ENCODE results near the gene RPS18.
"Not testable (repeated sequence)": the region's sequence is repeated elsewhere in the genome, so short reads cannot be mapped to it uniquely, and the experiment has no call there.

RPS18 gene

GRCh38 chr6:33249732-33250630 lies 21.9 kb upstream of the RPS18 start:
- DNase-seq (ENCODE audit: low read depth in 1 of 2, low spot score in 1 of 2) = no peak
- in situ Hi-C loops (cut with HindIII; ENCODE audit: low pct_unique_long_range_greater_than_20kb, low sequenced_read_pairs) = no loop called here
- no peak for TF ChIP-seq JUND (IDR thresholded peaks at IDR 0.05; ENCODE audit: low read depth)

DNA sequence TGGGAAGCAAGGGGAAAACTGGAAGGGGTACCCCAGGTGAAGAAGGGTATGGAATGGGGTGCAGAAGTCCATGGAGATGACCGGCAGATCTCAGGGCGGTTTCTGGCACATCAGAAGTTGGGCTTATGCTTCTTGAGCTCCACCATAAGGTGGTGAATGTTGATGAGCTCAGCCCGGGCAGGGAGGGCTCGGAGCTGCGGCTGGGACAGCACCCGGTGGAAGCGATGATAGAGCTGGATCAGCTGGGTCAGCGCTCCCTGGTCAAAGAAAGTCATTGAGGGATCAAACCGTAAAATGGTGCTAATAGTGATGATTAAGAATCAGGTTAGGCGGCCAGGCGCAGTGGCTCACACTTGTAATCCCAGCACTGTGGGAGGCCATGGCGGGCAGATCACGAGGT lies 21.1 kb upstream of the RPS18 start:
- no peak for TF ChIP-seq JUND (IDR thresholded peaks at IDR 0.05; ENCODE audit: low read depth)

DNA sequence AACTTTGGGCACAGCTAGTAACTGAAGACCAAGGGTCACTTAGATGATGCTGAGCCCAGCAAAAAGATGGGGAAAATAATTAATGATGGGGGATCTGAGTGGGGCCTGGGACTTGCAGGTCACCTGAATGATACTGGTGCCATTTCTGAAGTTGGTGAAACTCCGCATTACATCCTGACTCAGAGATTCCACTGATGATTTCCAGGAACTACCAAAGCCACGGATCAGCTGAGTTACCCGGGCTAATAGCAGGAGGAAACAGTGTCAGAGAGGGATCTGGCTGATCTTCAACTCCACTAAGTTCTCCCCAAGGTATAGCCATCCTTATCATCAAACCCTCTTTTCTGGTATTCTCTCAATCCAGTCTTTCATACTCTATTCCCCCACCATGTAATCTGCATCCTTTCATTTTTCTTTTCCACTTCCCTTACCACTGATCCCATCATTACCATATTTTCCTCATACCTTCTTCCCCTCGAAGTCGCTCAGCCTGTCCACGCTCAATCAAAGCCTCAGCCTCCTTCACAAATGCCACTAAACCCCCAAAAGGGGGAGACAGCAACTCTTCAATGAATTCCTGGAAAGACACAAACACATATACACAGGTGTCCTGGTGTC lies 20.4 kb upstream of the RPS18 start:
- TF ChIP-seq JUND (IDR thresholded peaks at IDR 0.05; ENCODE audit: low read depth) = no peak
- no peak for DNase-seq (ENCODE audit: low read depth in 1 of 2, low spot score in 1 of 2)
- in situ Hi-C loops (cut with HindIII; ENCODE audit: low pct_unique_long_range_greater_than_20kb, low sequenced_read_pairs) = no loop called here

More for the DNA sequence above, 21.1 kb upstream of the RPS18 start:
- DNase-seq (ENCODE audit: low read depth in 1 of 2, low spot score in 1 of 2) = no peak
- in situ Hi-C loops (cut with HindIII; ENCODE audit: low pct_unique_long_range_greater_than_20kb, low sequenced_read_pairs) = no loop called here

GRCh38 chr6:33252759-33253158 lies 19.1 kb upstream of the RPS18 start:
- in situ Hi-C loops (cut with HindIII; ENCODE audit: low pct_unique_long_range_greater_than_20kb, low sequenced_read_pairs) = no loop called here
- DNase-seq (ENCODE audit: low read depth in 1 of 2, low spot score in 1 of 2) = no peak
- no peak for TF ChIP-seq JUND (IDR thresholded peaks at IDR 0.05; ENCODE audit: low read depth)

DNA sequence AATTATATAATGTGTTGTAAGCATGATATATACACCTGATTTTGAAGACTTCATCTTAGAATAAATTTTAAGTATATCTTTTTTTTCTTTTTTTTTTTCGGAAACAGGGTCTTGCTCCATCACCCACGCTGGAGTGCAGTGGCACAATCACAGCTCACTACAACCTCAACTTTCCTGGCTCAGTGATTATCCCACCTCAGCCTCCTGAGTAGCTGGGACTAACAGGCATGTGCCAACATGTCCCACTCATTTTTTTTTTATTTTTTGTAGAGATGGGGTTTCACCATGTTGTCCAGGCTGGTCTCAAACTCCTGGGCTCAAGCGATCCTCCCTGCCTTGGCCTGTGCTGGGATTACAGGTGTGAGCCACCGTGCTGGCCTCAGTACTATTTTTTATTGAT lies 17.3 kb upstream of the RPS18 start:
- no peak for TF ChIP-seq JUND (IDR thresholded peaks at IDR 0.05; ENCODE audit: low read depth)
- DNase-seq (ENCODE audit: low read depth in 1 of 2, low spot score in 1 of 2) = no peak
- in situ Hi-C loops (cut with HindIII; ENCODE audit: low pct_unique_long_range_greater_than_20kb, low sequenced_read_pairs) = no loop called here

GRCh38 chr6:33259032-33259431 lies 12.8 kb upstream of the RPS18 start:
- no peak for TF ChIP-seq JUND (IDR thresholded peaks at IDR 0.05; ENCODE audit: low read depth)
- in situ Hi-C loops (cut with HindIII; ENCODE audit: low pct_unique_long_range_greater_than_20kb, low sequenced_read_pairs) = no loop called here
- no peak for DNase-seq (ENCODE audit: low read depth in 1 of 2, low spot score in 1 of 2)

GRCh38 chr6:33262490-33262889 lies 9.4 kb upstream of the RPS18 start:
- DNase-seq (ENCODE audit: low read depth in 1 of 2, low spot score in 1 of 2); in situ Hi-C loops (cut with HindIII; ENCODE audit: low pct_unique_long_range_greater_than_20kb, low sequenced_read_pairs): not testable (repeated sequence)

GRCh38 chr6:33264015-33264414 lies 7.9 kb upstream of the RPS18 start:
- DNase-seq (ENCODE audit: low read depth in 1 of 2, low spot score in 1 of 2) = no peak
- no peak for TF ChIP-seq JUND (IDR thresholded peaks at IDR 0.05; ENCODE audit: low read depth)
- in situ Hi-C loops (cut with HindIII; ENCODE audit: low pct_unique_long_range_greater_than_20kb, low sequenced_read_pairs) = no loop called here

GRCh38 chr6:33271117-33271467 lies 783 bp upstream of the RPS18 start:
- DNase-seq (ENCODE audit: low read depth in 1 of 2, low spot score in 1 of 2) = no peak
- in situ Hi-C loops (cut with HindIII; ENCODE audit: low pct_unique_long_range_greater_than_20kb, low sequenced_read_pairs) = no loop called here
- no peak for TF ChIP-seq JUND (IDR thresholded peaks at IDR 0.05; ENCODE audit: low read depth)

DNA sequence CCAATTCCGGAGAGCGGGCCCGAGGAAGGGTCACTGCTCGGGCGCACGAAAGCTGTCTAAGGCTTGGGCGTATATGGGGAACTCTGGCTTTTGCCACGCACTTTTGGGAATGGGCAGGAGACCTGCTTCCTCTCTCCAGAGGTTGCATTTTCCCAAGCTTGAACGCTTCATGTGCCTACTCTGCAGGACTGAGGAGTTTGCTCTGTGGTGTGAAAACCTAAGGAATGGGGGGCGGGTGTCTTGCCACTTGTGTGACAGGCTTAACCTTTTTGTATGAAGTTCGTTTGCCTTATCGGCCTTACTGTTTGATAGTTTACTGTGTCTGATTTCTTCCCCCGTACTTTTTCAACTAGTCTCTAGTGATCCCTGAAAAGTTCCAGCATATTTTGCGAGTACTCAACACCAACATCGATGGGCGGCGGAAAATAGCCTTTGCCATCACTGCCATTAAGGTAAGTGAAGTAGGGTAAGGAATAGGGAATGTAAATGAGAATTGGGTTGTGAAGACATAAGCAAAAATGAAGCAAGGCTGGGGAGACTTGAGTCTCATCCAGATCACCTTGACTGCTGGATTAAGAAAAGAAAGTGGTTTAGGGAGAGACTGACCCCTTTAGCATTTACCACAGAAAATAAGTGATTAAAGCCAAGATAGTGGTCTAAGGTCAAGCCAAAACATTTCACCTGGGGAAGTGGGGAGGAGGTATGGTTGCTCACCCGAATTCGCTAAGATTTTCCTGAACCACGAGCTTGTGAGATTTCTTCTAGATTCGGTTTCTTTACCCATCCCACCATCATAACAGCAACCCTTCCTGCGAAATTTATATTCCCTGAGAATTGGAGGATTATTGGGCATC lies 627 bp downstream of the RPS18 start:
- no peak for TF ChIP-seq JUND (IDR thresholded peaks at IDR 0.05; ENCODE audit: low read depth)
- in situ Hi-C loops (cut with HindIII; ENCODE audit: low pct_unique_long_range_greater_than_20kb, low sequenced_read_pairs) = no loop called here

GRCh38 chr6:33273129-33273923 lies 1.5 kb downstream of the RPS18 start:
- no peak for TF ChIP-seq JUND (IDR thresholded peaks at IDR 0.05; ENCODE audit: low read depth)
- in situ Hi-C loops (cut with HindIII; ENCODE audit: low pct_unique_long_range_greater_than_20kb, low sequenced_read_pairs) = no loop called here
- no peak for DNase-seq (ENCODE audit: low read depth in 1 of 2, low spot score in 1 of 2)

More for the DNA sequence above, 627 bp downstream of the RPS18 start:
- no peak for DNase-seq (ENCODE audit: low read depth in 1 of 2, low spot score in 1 of 2)
